IPS-18a (cell line): ENCODE measurements around the gene RWDD1.

Source experiments
- H3K27ac ChIP-seq: one replicate; pipeline ENCODE4 v1.5.1; 2013; ENCODE audit warnings: low read length
- H3K27me3 ChIP-seq: one replicate; pipeline ENCODE4 v1.6.1; 2013; ENCODE audit warnings: mild to moderate bottlenecking, low read length; ENCODE audit not compliant: control insufficient read depth, insufficient read depth
- H3K36me3 ChIP-seq: one replicate; pipeline ENCODE4 v1.6.1; 2013; ENCODE audit warnings: low read depth, low read length; ENCODE audit not compliant: control insufficient read depth
- H3K4me1 ChIP-seq: one replicate; pipeline ENCODE4 v1.6.1; 2013; ENCODE audit warnings: low read depth, low read length; ENCODE audit not compliant: control insufficient read depth
- H3K4me3 ChIP-seq: one replicate; pipeline ENCODE4 v1.5.1; 2013; ENCODE audit warnings: low read length
- H3K9ac ChIP-seq: one replicate; pipeline ENCODE4 v1.6.1; 2013; ENCODE audit warnings: mild to moderate bottlenecking, low read length, moderate library complexity
- H3K9me3 ChIP-seq: one replicate; pipeline ENCODE4 v1.6.1; 2013; ENCODE audit warnings: low read depth, low read length; ENCODE audit not compliant: control insufficient read depth

The RWDD1 gene

DNA sequence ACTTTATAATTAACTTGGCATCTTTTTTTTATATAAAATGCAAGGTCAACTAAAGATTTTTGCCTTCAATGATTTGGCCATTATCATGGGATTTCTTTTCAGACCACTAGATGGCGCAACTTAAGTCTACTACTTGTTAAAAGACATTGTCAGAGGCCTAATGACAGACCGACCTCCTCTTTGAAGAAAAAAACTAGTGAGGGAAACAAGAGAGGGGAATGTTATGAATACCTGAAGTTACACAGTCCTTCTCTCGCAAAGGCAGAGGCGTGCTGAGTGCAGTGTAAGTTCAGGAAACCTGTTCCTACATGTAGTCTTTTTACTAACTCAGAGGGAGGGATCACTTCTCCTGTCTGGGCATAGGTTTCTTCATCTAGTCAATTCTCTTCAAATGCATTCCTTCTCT lies 35.1 kb upstream of the RWDD1 start:
- Histone ChIP-seq H3K27me3 (no peaks in the 10 kb centered on the region), H3K36me3 (no peaks in the 10 kb centered on the region), H3K9ac (no peak overlapping the region), H3K4me1 (peaks cover 11% of the 10 kb centered on the region), H3K4me3 (no peak overlapping the region), H3K9me3 (no peaks in the 10 kb centered on the region), H3K27ac (no peak overlapping the region)

DNA sequence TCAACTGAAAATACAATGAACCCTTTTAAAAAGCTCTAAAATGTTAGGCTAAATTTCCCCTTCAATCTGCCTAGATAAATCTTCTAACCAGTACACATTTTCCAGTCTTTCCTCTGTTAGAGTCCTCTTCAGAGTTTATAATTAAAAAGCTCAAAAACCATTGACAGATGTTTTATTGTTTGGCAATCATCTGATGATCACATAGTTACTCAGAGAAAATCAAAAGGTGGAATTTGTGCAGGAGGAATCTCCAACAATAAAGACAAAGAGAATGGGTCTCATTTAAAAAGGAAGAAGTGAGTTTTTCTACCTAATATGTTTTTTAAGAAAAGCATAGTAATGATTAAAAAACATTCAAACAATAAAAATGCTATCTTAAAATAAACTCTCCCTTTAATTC lies 28.9 kb upstream of the RWDD1 start:
- H3K9ac ChIP-seq, result no peak overlapping the region
- no peak overlapping the region for H3K4me3 ChIP-seq
- H3K36me3 ChIP-seq, result no peaks in the 10 kb centered on the region
- no peaks in the 10 kb centered on the region for H3K4me1 ChIP-seq
- H3K9me3 ChIP-seq, result no peaks in the 10 kb centered on the region
- H3K27ac ChIP-seq, result no peak overlapping the region
- H3K27me3 ChIP-seq, result no peaks in the 10 kb centered on the region

DNA sequence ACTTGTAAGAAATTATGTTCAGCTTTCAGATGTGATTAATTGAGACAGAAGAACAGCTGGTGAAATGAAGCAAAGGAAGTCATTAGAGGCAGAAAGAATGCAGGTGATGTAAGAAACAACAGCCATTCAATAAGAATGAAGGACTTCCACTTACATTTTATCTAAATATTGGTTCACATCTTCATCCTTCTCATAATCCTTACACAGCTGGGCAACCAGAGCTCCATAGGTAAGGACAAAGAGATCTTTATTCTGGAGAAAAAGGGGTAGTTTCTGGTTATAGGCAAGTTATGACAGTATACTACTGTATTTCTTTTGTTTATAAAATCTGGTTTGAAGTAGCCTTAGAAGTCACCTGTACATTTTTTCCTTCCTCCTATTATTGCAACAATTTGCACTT lies 28.2 kb upstream of the RWDD1 start:
- Histone ChIP-seq H3K27ac (no peak overlapping the region), H3K4me1 (no peaks in the 10 kb centered on the region), H3K9me3 (no peaks in the 10 kb centered on the region), H3K4me3 (no peak overlapping the region), H3K9ac (no peak overlapping the region), H3K27me3 (no peaks in the 10 kb centered on the region), H3K36me3 (no peaks in the 10 kb centered on the region)

DNA sequence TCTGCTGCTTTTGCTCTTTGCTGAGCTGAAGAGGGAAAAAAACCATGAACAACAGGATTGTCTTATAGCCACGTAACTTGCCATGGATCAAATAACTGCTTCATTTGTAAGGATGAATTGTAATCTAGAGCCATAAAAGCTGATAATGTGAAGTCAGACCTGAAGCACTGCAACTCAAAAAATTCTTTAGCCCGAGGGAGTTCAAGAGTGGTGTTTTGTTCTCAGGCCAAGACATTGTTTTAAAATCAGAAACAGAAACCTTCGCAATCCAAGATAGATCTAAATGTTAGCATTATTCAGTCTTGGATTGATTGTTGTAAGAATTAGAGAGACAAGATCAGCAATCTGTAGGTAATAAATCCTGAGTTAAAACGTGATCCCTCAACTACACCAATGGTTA lies 25.7 kb upstream of the RWDD1 start, which contains the start of gene TRAPPC3L:
Gene TRAPPC3L, minus strand, starts transcription at position 34 of the 400 bp plus-strand sequence. CDS start 170 bp downstream, outside the sequence.
- no peaks in the 10 kb centered on the region for H3K36me3 ChIP-seq
- H3K27ac ChIP-seq, result no peak within 1 kb of the TSS
- no peak within 1 kb of the TSS for H3K9ac ChIP-seq

DNA sequence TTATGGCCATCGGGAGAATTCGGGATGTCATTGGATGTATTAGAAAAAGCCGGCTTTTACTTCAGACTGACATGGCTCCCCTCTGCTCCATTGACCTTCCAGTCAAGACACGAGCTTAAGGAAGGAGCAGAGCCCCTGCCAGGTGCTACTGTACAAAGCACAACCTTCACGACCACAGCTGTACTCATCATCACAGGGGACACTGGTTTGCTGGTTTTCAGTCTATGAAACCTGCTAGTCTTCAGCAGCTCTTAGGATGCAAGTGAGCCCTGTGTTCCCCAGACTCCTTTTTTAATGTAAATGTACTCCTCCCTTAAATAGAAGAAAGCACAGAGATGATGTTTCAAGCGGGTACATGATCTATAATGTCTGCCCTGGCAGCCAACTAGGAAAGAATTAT lies 23.9 kb upstream of the RWDD1 start:
- Histone ChIP-seq H3K9ac (no peak overlapping the region), H3K4me1 (no peaks in the 10 kb centered on the region), H3K27me3 (no peaks in the 10 kb centered on the region)

More for the DNA sequence above, 25.7 kb upstream of the RWDD1 start, which contains the start of gene TRAPPC3L:
- Histone ChIP-seq H3K4me1 (no peaks in the 10 kb centered on the region), H3K4me3 (no peak within 1 kb of the TSS), H3K27me3 (no peaks in the 10 kb centered on the region), H3K9me3 (no peaks in the 10 kb centered on the region)

DNA sequence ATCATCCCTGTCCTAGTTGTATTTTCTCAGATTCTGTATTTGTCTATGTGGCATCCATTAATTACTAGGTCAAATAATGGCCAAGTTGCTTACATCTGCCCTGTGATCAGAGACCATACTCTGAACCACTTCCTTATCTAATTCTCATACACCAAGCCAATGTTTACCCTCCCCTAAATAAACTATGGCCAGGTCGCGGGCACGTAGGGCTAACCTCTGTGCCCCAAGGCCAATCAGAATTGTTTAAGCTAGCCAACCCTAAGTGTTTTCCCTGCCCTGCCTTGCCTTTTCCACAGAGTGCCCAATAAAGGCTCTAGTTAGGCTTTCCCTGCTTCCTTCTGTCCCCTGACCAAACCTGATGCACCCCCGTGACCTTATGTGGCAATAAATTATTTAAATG lies 20.5 kb upstream of the RWDD1 start:
- Histone ChIP-seq H3K9me3 (no peaks in the 10 kb centered on the region), H3K4me3 (no peak overlapping the region), H3K9ac (no peak overlapping the region), H3K27ac (no peak overlapping the region), H3K27me3 (no peaks in the 10 kb centered on the region), H3K36me3 (no peaks in the 10 kb centered on the region), H3K4me1 (no peaks in the 10 kb centered on the region)

More for the DNA sequence above, 23.9 kb upstream of the RWDD1 start:
- Histone ChIP-seq H3K4me3 (no peak overlapping the region), H3K27ac (no peak overlapping the region), H3K9me3 (no peaks in the 10 kb centered on the region), H3K36me3 (no peaks in the 10 kb centered on the region)

DNA sequence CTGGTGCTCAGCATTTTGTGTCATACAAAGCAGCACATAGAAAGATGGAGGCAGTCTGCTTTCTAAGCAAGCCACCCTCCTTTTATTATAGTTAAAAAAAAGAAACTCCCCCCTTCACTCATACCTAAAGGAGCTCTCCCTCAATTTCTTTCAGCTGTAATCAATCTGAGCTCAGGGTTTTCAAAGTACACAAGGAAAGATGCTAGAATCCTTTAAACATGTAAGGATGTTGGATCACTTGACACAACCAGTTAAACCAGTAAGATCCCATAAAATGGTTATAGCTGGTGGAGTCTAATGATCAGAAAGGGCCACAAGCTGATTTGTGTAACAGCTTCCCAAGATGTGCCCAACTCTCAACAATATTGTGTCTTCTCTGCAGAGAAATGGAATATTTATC lies 17.9 kb upstream of the RWDD1 start, which contains the start of gene CALHM4:
Gene CALHM4, plus strand, starts transcription at position 301 of the 400 bp plus-strand sequence. Its CDS starts 43 bp downstream, at position 344.
- H3K9me3 ChIP-seq, result no peaks in the 10 kb centered on the region
- H3K27me3 ChIP-seq, result no peaks in the 10 kb centered on the region
- no peak within 1 kb of the TSS for H3K27ac ChIP-seq
- H3K4me1 ChIP-seq, result no peaks in the 10 kb centered on the region
- no peak within 1 kb of the TSS for H3K4me3 ChIP-seq
- H3K36me3 ChIP-seq, result no peaks in the 10 kb centered on the region
- no peak within 1 kb of the TSS for H3K9ac ChIP-seq

DNA sequence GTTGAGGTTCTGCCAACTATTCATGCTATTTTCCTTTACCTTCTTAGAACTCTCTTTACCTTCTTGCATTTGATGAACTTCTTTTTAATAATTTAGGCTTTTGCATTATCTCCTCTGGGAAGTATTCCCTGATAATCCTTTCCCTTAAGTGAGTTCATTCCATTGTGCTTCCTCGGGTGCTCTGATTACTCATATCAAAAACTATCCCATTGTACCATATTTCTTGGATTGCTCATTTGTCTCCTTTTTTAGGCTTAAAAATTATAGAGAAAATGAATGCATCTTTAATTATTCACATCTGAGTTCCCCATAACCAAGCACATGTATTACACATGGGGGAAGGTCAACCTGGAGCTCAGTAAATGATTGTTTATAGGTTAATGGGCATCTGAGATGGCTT lies 15.2 kb upstream of the RWDD1 start:
- Histone ChIP-seq H3K9ac (no peak overlapping the region), H3K9me3 (no peaks in the 10 kb centered on the region), H3K36me3 (no peaks in the 10 kb centered on the region), H3K27me3 (no peaks in the 10 kb centered on the region), H3K4me1 (no peaks in the 10 kb centered on the region), H3K4me3 (no peak overlapping the region), H3K27ac (no peak overlapping the region)

DNA sequence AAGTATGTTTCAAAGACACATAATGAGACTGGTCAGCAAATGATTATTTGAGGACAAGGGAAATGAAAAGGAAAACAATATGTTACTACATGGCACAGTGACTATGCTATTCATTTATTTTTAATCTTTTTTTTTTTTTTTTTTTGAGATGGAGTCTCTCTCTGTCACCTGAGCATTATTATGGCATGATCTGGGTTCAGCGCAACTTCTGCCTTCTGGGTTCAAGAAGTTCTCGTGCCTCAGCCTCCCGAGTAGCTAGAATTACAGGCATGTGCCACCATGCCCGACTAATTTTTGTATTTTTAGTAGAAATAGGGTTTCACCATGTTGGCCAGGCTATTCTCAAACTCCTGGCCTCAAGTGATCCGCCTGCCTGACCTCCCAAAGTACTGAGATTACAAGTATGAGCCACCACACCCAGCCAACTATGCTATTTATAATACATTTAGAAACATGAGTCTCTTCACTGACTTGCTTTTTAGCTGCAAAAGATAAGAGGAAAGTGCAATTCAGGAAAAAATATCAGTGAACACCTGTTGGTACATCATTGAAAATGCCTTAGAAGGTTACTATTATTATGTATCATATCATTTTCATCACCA lies 14.4 kb upstream of the RWDD1 start:
- no peak overlapping the region for H3K9ac ChIP-seq
- H3K36me3 ChIP-seq, result no peaks in the 10 kb centered on the region
- H3K4me1 ChIP-seq, result no peaks in the 10 kb centered on the region
- H3K27me3 ChIP-seq, result no peaks in the 10 kb centered on the region
- no peaks in the 10 kb centered on the region for H3K9me3 ChIP-seq
- H3K4me3 ChIP-seq, result no peak overlapping the region
- H3K27ac ChIP-seq, result no peak overlapping the region

DNA sequence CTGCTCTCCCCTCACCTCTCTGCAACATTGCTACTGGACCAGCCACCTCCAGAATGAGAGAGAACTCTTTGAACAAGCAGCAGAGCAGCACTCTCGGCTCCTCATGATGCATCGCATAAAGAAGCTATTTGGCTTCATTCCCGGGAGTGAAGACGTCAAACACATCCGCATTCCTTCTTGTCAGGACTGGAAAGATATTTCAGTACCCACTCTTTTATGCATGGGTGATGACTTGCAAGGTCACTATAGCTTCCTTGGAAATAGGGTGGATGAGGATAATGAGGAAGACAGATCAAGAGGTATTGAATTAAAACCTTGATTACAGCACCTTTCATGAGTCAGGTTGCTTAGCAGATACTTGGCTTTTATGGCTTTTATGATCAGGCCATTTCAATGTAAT lies 13.4 kb upstream of the RWDD1 start:
- Histone ChIP-seq H3K9ac (no peak overlapping the region), H3K4me1 (no peaks in the 10 kb centered on the region), H3K4me3 (no peak overlapping the region), H3K36me3 (no peaks in the 10 kb centered on the region), H3K9me3 (no peaks in the 10 kb centered on the region), H3K27ac (no peak overlapping the region), H3K27me3 (no peaks in the 10 kb centered on the region)

DNA sequence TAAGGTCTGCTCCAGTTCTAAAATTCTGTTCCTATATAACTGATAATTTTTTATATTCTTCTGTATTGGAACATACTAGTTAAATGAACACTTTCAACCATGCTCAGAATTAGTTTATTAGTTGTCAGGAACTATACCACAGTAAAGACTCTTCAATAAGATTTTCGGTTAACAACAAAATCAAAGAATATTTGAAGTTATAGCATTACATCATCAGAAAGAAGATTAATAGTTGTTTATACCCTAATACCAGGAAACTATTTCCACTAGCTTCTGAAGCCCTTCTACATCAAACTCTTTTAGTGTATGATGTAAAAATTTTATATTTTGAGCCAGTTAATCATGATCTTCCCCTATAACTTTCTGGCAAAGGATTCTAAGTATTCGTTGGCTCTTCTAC lies 11.2 kb upstream of the RWDD1 start:
- H3K9ac ChIP-seq, result no peak overlapping the region
- H3K27ac ChIP-seq, result no peak overlapping the region
- no peaks in the 10 kb centered on the region for H3K4me1 ChIP-seq
- no peaks in the 10 kb centered on the region for H3K9me3 ChIP-seq
- H3K36me3 ChIP-seq, result no peaks in the 10 kb centered on the region
- no peaks in the 10 kb centered on the region for H3K27me3 ChIP-seq
- no peak overlapping the region for H3K4me3 ChIP-seq

DNA sequence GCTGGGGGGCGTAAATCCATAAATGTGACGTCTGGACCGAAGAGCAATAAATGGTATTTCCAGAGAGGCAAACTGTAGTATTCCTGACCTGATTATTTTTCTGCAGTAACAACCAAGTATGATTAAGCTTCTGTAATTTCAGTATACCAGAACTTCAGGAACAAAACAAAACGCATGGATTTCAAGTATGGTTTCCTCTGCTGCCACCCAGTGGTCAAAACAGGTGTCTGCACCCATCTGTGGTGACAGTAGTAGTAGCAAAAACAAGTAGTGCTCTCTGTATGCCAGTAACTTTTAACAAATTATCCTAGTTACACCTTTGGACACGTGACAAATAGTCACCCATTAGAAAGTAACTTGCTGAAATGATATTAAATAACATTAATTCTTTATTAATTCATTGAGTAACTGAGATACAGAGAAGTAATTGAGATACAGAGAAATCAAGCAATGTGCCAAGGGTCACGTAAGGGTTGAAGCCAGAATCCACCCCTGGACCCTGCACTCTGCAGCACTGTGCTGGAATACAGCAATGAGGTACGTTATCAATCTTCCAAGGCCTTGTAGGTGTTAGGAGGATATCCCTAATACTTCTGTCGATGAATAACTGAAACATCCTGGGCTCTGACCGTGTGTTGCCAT lies 9.8 kb upstream of the RWDD1 start:
- no peak overlapping the region for H3K4me3 ChIP-seq
- no peaks in the 10 kb centered on the region for H3K36me3 ChIP-seq
- no peak overlapping the region for H3K9ac ChIP-seq
- no peaks in the 10 kb centered on the region for H3K9me3 ChIP-seq
- no peak overlapping the region for H3K27ac ChIP-seq
- no peaks in the 10 kb centered on the region for H3K27me3 ChIP-seq
- no peaks in the 10 kb centered on the region for H3K4me1 ChIP-seq
